H9 (cell line): ENCODE measurements around the gene ARHGAP24. TPM values are rescaled to one million over a fixed set of nuclear protein-coding genes. Genes with fewer than 3 reads are reported as not detected.

Source experiments
- DNase-seq: peaks from one replicate; pipeline ENCODE4 v3.0.0-alpha.2; 2017
- H2AFZ ChIP-seq: one replicate; pipeline ENCODE4 v1.6.1; 2013; ENCODE audit warnings: mild to moderate bottlenecking, low read length, control low read depth, moderate library complexity
- H2AK5ac ChIP-seq: 2 replicates; pipeline ENCODE4 v1.6.1; 2013; ENCODE audit warnings: low read length, control low read depth, mixed read lengths; ENCODE audit not compliant: insufficient read length
- H2BK120ac ChIP-seq: one replicate; pipeline ENCODE4 v1.6.1; 2013; ENCODE audit warnings: low read depth, mild to moderate bottlenecking, low read length, control low read depth, inconsistent platforms; ENCODE audit not compliant: poor library complexity, severe bottlenecking
- H2BK12ac ChIP-seq: 2 replicates; pipeline ENCODE4 v1.6.1; 2013; ENCODE audit warnings: low read length, control low read depth, mixed read lengths, low read depth; ENCODE audit not compliant: insufficient read length
- H2BK15ac ChIP-seq: 2 replicates; pipeline ENCODE4 v1.6.1; 2013; ENCODE audit warnings: low read depth, low read length, control low read depth
- H2BK20ac ChIP-seq: one replicate; pipeline ENCODE4 v1.6.1; 2013; ENCODE audit warnings: low read depth, mild to moderate bottlenecking, low read length, control low read depth, inconsistent platforms; ENCODE audit not compliant: poor library complexity, severe bottlenecking
- H2BK5ac ChIP-seq: 2 replicates; pipeline ENCODE4 v1.6.1; 2013; ENCODE audit warnings: low read length, control low read depth, mixed read lengths; ENCODE audit not compliant: insufficient read length
- H3K14ac ChIP-seq: 2 replicates; pipeline ENCODE4 v1.6.1; 2013; ENCODE audit warnings: low read length, control low read depth; ENCODE audit not compliant: insufficient read depth
- H3K18ac ChIP-seq: 2 replicates; pipeline ENCODE4 v1.6.1; 2013; ENCODE audit warnings: low read depth, mild to moderate bottlenecking, mixed read lengths, low read length, control low read depth; ENCODE audit not compliant: insufficient read length
- H3K23ac ChIP-seq: 2 replicates; pipeline ENCODE4 v1.6.1; 2013; ENCODE audit warnings: low read length, control low read depth, mixed read lengths, low read depth; ENCODE audit not compliant: insufficient read length
- H3K23me2 ChIP-seq: 2 replicates; pipeline ENCODE4 v1.6.1; 2013; ENCODE audit warnings: low read depth, mild to moderate bottlenecking, mixed read lengths, low read length, control low read depth; ENCODE audit not compliant: insufficient read length, poor library complexity, severe bottlenecking
- H3K27ac ChIP-seq: 2 replicates; pipeline ENCODE4 v1.5.1; 2013; ENCODE audit warnings: low read length, control low read depth, mixed read lengths, low read depth; ENCODE audit not compliant: insufficient read length
- H3K27me3 ChIP-seq: 2 replicates; pipeline ENCODE4 v1.6.1; 2013; ENCODE audit warnings: low read length, control low read depth, inconsistent platforms; ENCODE audit not compliant: insufficient read depth
- H3K4ac ChIP-seq: 2 replicates; pipeline ENCODE4 v1.6.1; 2013; ENCODE audit warnings: low read depth, mild to moderate bottlenecking, control low read depth, inconsistent platforms, low read length, moderate library complexity
- H3K4me1 ChIP-seq: 2 replicates; pipeline ENCODE4 v1.6.1; 2013; ENCODE audit warnings: low read length, control low read depth, inconsistent platforms; ENCODE audit not compliant: insufficient read depth
- H3K4me2 ChIP-seq: 2 replicates; pipeline ENCODE4 v1.6.1; 2013; ENCODE audit warnings: low read length, control low read depth, mixed read lengths; ENCODE audit not compliant: insufficient read length, insufficient read depth
- H3K56ac ChIP-seq: 2 replicates; pipeline ENCODE4 v1.6.1; 2013; ENCODE audit warnings: low read depth, mild to moderate bottlenecking, mixed read lengths, low read length, control low read depth; ENCODE audit not compliant: insufficient read length
- H3K79me1 ChIP-seq: 2 replicates; pipeline ENCODE4 v1.6.1; 2013; ENCODE audit warnings: low read depth, mild to moderate bottlenecking, moderate library complexity, low read length, control low read depth, inconsistent platforms; ENCODE audit not compliant: insufficient read depth, poor library complexity, severe bottlenecking
- H3K79me2 ChIP-seq: 2 replicates; pipeline ENCODE4 v1.6.1; 2013; ENCODE audit warnings: low read length, control low read depth, inconsistent platforms; ENCODE audit not compliant: insufficient read depth
- H3K9ac ChIP-seq: 2 replicates; pipeline ENCODE4 v1.6.1; 2013; ENCODE audit warnings: low read length, control low read depth, mixed read lengths; ENCODE audit not compliant: insufficient read length; ENCODE audit errors: extremely low read depth
- H3K9me3 ChIP-seq: one replicate; pipeline ENCODE4 v1.6.1; 2013; ENCODE audit warnings: low read depth, low read length, inconsistent platforms; ENCODE audit not compliant: control insufficient read depth
- H3T11ph ChIP-seq: one replicate; pipeline ENCODE4 v1.6.1; 2013; ENCODE audit warnings: mild to moderate bottlenecking, low read length, control low read depth, inconsistent platforms
- H4K20me1 ChIP-seq: one replicate; pipeline ENCODE4 v1.6.1; 2013; ENCODE audit not compliant: control insufficient read depth, insufficient read length, insufficient read depth
- H4K5ac ChIP-seq: 2 replicates; pipeline ENCODE4 v1.6.1; 2013; ENCODE audit warnings: low read depth, mild to moderate bottlenecking, mixed read lengths, low read length, control low read depth; ENCODE audit not compliant: insufficient read length
- H4K8ac ChIP-seq: replicated peaks from 2 replicates; pipeline ENCODE4 v1.6.1; 2013; ENCODE audit warnings: low read length, control low read depth, mixed read lengths, low read depth; ENCODE audit not compliant: insufficient read length
- H4K91ac ChIP-seq: 2 replicates; pipeline ENCODE4 v1.6.1; 2013; ENCODE audit warnings: low read depth, mild to moderate bottlenecking, moderate library complexity, mixed read lengths, low read length, control low read depth; ENCODE audit not compliant: insufficient read length
- H3K27ac Mint-ChIP-seq, 3 experiments: 2 replicates in 2 of 3; 3 replicates in 1 of 3; pipeline ENCODE4 v1.8.0; 2020 to 2021; ENCODE audit warnings: mixed read lengths in 3 of 3, mild to moderate bottlenecking in 1 of 3, moderate library complexity in 1 of 3
- H3K27me3 Mint-ChIP-seq: 2 replicates; pipeline ENCODE4 v1.8.0; 2021; ENCODE audit warnings: low read depth, mild to moderate bottlenecking, moderate library complexity, mixed read lengths
- H3K36me3 Mint-ChIP-seq, 3 experiments: 2 replicates in 2 of 3; 3 replicates in 1 of 3; pipeline ENCODE4 v1.8.0; 2020 to 2021; ENCODE audit warnings: low read depth in 3 of 3, mixed read lengths in 3 of 3; ENCODE audit not compliant: insufficient read depth in 1 of 3
- H3K4me1 Mint-ChIP-seq, 2 experiments: 2 replicates each; pipeline ENCODE4 v1.8.0; 2020; ENCODE audit warnings: mixed read lengths in 2 of 2
- H3K4me3 Mint-ChIP-seq, 2 experiments: 2 replicates in 1 of 2; 3 replicates in 1 of 2; pipeline ENCODE4 v1.8.0; 2020 to 2021; ENCODE audit warnings: mild to moderate bottlenecking in 2 of 2, mixed read lengths in 2 of 2, moderate library complexity in 1 of 2
- H3K9me3 Mint-ChIP-seq, 2 experiments: 2 replicates in 1 of 2; 3 replicates in 1 of 2; pipeline ENCODE4 v1.8.0; 2020; ENCODE audit warnings: mild to moderate bottlenecking in 2 of 2, mixed read lengths in 2 of 2, moderate library complexity in 1 of 2
- CTCF ChIP-seq: fragments of 200-600 bp; sonication (generic); conservative IDR thresholded peaks from 3 replicates; pipeline ENCODE4 v1.8.0; 2021; ENCODE audit warnings: antibody characterized with exemption, mild to moderate bottlenecking
- WGBS: extraction: QIAGEN DNeasy Blood & Tissue Kit; methylation state at CpG from one replicate; pipeline ENCODE4 v1.1.7; 2013; ENCODE audit warnings: missing lambda C conversion rate, low lambda C conversion rate, mixed read lengths; ENCODE audit not compliant: insufficient read length; ENCODE audit errors: extremely low coverage; 5-methylcytosine and 5-hydroxymethylcytosine counted together
- total RNA-seq: library from RNA; stranded (reverse); gene quantifications from 2 replicates; pipeline ENCODE4 v1.2.1, GENCODE V29; 2021

Gene ARHGAP24
- total RNA-seq, 1 experiment from 2014 or later = 0.37 TPM

- WGBS = no CpG with 5 or more reads among the region's 2 CpGs
- no peak overlapping the region for H2BK20ac ChIP-seq
Observed at GRCh38 chr4:85508654-85509053, 33.7 kb downstream of the ARHGAP24 start.

More at GRCh38 chr4:85508654-85509053, 33.7 kb downstream of the ARHGAP24 start:
- Histone ChIP-seq H2AFZ (no peak overlapping the region), H2BK15ac (no peak overlapping the region), H2BK12ac (no peak overlapping the region), H3T11ph (no peak overlapping the region), H3K9me3 (no peaks in the 10 kb centered on the region), H4K8ac (no peak overlapping the region), H4K20me1 (no peaks in the 10 kb centered on the region), H2AK5ac (no peak overlapping the region), H3K18ac (no peak overlapping the region), H3K27ac (no peak overlapping the region), H3K79me1 (no peaks in the 10 kb centered on the region), H3K56ac (no peak overlapping the region), H2BK120ac (no peak overlapping the region), H3K79me2 (no peaks in the 10 kb centered on the region), H4K91ac (no peak overlapping the region), H3K23me2 (no peaks in the 10 kb centered on the region), H2BK5ac (no peak overlapping the region), H3K14ac (no peak overlapping the region), H4K5ac (peak overlapping the region; percentile 60), H3K4ac (no peak overlapping the region), H3K9ac (no peak overlapping the region), H3K4me1 (no peaks in the 10 kb centered on the region), H3K4me2 (no peak overlapping the region), H3K23ac (no peak overlapping the region), H3K27me3 (no peaks in the 10 kb centered on the region)
- no peak for TF ChIP-seq CTCF
- Mint-ChIP-seq H3K27me3 (no peaks in the 10 kb centered on the region; the same call in 1 of the 2 replicates), H3K4me1 (0 out of 4 replicates have a peak, but pooled peaks cover 0 to 4% of the 10 kb centered on the region in 2 experiments), H3K9me3 (peaks cover 3 to 4% of the 10 kb centered on the region in 2 experiments), H3K27ac (peak overlapping the region in 1 of 3 experiments; percentile 10; a peak in 1 of 7 replicates), H3K4me3 (no peak overlapping the region), H3K36me3 (peaks cover 3 to 5% (median 3%) of the 10 kb centered on the region in 3 experiments; a peak in 5 of 7 replicates)
- DNase-seq = no peak
